HG03571 (cell line): ENCODE results near the gene PSD4.

Experiments used
- ATAC-seq: cut with Tn5 transposase; IDR thresholded peaks from one replicate; pipeline ENCODE4 v1.9.1; 2021; ENCODE audit not compliant: unreplicated experiment

PSD4 gene

DNA sequence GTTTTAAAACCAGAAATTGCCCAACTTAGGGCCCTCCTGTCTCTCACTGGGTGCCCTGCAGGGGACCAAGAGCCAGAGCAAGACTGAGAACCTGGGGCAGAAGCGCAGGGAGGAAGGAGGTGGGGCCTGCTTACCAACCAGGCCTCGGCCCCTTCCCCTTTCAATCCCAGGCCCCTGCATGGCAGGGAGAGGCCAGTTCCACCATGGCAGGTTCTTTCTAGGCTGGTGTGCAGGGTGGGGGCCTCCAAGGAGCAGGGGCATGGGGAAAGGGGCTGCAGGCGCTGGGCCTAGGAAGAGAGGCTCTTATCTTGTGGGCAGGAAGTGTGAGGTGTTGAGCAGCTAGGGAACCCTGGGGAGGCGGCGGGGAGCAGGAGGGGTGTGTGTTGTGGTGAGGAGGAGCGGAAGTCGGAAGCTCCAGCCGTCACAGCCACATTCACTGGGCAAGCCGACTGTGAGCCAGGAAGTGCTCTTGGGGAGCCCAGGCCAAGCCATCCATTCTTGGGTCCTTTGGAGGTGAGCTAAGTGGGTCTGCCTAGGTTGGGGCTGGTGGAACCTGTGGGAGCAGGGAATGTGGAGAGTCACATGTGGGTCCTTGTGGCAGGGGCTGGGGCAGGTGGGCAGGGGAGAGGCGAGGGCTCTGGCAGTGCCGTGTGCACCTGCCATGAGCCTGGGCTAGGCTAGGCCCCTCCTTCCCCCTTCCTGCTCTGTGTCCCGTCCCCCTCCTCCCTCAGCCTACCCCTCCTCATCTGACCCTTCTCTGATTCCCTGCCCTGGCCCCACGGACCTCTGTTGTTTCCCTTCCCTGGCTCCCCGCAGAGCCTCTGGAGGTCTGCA, at the start of gene PSD4:
TSS of gene PSD4 (plus strand) at position 430 of the 834 bp plus-strand sequence. CDS start 8,486 bp downstream, outside the sequence.
- ATAC-seq: peak; percentile 70

DNA sequence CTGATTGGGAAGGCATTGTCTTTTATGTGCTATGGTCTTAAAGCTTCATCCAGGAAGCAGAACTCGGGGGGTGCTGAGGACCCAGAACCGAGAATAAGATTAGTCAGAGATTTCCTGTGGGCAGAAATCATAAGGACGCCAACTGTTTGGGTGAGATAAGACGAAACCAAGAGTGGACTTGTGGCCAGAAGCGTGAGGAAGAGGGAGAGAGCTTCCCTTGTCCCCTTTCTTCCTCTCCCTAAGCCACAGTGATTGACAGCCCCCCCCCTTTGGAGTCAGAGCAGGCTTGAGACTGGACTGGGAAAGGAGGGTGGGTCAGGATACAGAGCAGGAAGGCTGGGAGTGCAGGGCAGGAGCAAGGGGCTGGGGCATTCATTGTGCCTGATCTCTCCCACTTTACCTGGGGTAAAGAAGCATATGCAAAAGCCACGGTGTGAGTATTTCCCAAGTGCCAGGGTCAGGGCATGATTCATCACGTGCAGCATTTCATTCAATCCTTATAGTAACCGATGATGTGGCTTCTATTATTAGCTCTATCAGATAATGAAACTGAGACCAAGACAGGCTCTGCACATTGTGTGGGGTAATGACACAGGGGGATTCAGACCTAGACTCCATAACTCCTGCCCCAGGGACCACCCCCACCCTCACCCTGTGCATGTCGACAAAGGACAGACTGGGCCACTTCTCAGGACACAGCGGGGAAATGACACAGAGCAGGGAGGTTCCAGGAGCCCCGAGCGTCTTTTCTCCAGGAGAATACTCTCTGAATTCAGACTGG, 49.4 kb upstream of the PSD4 start:
- no peak for ATAC-seq

- ATAC-seq: no peak
Measured at GRCh38 chr2:113124984-113125855, 48.6 kb upstream of the PSD4 start.

- ATAC-seq: no peak
Measured at GRCh38 chr2:113126845-113127645, 46.7 kb upstream of the PSD4 start, which contains the start of gene IL1RN. Gene IL1RN, plus strand, starts transcription at chr2:113127598. Its CDS starts 27 bp downstream, at chr2:113127625.

DNA sequence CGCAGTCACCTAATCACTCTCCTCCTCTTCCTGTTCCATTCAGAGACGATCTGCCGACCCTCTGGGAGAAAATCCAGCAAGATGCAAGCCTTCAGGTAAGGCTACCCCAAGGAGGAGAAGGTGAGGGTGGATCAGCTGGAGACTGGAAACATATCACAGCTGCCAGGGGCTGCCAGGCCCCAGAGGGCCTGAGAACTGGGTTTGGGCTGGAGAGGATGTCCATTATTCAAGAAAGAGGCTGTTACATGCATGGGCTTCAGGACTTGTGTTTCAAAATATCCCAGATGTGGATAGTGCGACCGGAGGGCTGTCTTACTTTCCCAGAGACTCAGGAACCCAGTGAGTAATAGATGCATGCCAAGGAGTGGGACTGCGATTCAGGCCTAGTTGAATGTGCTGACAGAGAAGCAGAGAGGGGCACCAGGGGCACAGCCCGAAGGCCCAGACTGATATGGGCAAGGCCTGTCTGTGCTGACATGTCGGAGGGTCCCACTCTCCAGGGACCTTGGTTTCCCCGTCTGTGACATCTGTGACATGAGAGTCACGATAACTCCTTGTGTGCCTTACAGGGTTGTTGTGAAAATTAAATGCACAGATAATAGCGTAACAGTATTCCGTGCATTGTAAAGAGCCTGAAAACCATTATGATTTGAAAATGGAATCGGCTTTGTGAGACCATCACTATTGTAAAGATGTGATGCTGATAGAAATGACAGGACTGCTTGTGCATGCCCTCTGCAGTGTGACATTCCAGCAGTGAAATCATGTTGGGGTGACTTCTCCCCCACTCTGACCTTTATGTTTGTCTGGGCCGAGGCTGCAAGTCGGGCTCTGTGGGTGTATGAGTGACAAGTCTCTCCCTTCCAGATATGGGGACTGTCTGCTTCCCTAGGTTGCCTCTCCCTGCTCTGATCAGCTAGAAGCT, 45.9 kb upstream of the PSD4 start:
- ATAC-seq: no peak

DNA sequence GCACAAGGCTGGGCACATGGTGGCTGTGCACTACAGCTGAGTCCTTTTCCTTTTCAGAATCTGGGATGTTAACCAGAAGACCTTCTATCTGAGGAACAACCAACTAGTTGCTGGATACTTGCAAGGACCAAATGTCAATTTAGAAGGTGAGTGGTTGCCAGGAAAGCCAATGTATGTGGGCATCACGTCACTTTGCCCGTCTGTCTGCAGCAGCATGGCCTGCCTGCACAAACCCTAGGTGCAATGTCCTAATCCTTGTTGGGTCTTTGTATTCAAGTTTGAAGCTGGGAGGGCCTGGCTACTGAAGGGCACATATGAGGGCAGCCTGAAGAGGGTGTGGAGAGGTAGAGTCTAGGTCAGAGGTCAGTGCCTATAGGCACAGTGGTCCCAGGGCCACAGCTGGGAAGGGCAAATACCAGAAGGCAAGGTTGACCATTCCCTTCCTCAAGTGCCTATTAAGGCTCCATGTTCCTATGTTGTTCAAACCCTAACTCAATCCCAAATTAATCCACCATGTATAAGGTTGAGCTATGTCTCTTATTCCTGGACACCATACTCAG, 44.2 kb upstream of the PSD4 start:
- no peak for ATAC-seq

DNA sequence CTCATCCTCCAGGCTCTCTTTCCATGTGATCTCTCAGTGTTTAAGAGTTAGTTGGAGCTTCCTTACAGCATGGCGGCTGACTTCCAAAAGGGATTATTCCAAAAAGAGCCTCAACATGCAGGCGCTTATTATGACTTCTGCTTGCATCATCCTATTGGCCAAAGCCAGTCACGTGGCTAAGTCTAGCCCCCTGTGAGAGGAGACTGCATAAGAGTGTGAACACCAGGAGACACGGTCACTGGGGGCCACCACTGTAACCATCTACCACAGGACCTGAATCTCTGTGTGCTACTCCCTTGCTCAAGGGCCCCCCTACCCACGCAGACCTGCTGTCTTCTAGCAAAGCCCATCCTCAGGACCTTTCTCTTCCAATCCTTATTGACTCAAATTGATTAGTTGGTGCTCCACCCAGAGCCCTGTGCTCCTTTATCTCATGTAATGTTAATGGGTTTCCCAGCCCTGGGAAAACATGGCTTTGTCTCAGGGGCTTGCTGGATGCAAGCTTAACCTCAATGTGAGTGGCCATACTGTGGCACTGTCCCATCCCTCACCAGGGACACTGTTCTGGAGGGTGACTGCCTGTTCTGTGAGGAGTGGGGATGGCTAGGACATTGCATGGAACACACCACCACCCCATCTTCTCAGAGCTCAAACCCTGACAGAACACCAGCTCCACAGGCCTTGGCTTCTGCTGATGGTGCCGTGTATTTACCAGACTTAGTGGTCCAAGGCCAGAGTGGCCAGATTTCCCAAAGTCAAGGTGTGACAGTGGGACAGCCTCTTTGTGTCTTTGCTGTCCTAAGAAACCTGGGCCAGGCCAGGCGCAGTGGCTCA, 42.2 kb upstream of the PSD4 start:
- ATAC-seq: no peak

- no peak for ATAC-seq
Measured at GRCh38 chr2:113132414-113133021, 41.3 kb upstream of the PSD4 start.

GRCh38 chr2:113133704-113134598, 39.8 kb upstream of the PSD4 start:
- no peak for ATAC-seq

GRCh38 chr2:113134717-113135116, 39.1 kb upstream of the PSD4 start:
- no peak for ATAC-seq

GRCh38 chr2:113135317-113135716, 38.5 kb upstream of the PSD4 start:
- ATAC-seq: no peak

DNA sequence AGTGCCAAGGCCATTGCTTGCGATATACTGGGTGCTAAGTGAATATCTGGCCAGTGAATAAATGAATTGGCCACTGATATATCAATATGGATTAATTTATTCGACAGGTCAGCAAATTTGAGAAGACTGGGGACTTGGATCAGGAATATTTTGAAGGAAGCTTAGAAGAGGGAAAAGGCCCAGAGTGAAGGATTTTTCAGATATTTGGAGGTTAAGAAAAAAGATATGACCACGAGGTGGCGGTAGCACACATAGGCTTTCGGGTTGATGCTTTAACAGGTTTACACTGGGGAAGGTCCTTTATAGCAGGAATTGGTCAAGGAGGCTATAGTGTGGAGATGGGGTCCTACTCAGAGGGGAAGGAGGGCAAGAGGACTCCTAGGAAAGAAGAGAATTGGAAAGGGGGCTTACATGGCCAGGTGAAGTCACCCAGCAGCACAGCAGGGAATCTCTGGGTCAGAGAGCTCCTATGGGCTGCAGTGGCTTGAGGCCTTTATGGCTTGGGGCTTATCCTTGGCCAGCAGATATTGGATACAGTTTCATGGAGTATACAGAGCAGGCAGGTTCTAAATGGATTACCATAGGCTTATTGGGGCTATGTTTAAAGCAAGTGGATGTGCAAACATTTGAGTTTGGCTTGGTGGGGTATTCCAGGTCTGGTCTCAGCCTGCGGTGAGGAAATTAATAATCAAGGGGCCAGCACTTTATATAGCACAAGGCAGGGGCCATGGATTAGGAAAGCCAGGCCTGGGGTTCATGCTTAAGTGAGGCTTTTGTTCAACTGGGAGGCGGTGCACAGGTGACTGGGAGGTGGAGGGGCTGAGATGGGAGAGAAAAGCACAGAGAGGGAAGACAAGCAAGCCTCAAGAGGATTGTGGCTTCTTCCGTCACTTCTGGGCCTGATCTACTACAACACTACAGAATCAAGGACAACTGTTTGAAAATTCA, 36.7 kb upstream of the PSD4 start:
- ATAC-seq: no peak

- no peak for ATAC-seq
Measured at GRCh38 chr2:113137827-113138226, 35.9 kb upstream of the PSD4 start.

- ATAC-seq: no peak
Measured at GRCh38 chr2:113138428-113139322, 35.1 kb upstream of the PSD4 start.
